ENCODE results near the gene WDR33.
A peak's percentile ranks its signal among the peaks of the same experiment; 100 is the strongest.

The WDR33 gene

GRCh38 chr2:127713562-127713961 is 97.4 kb downstream of the WDR33 start:
- no peak for DNase-seq

- no peak for DNase-seq
Observed at GRCh38 chr2:127712999-127713398, 98.0 kb downstream of the WDR33 start.

GRCh38 chr2:127709336-127709735 is 101.6 kb downstream of the WDR33 start:
- DNase-seq, result no peak

- DNase-seq, result no peak
Observed at GRCh38 chr2:127707890-127708648, 102.9 kb downstream of the WDR33 start.

GRCh38 chr2:127706215-127706990 is 104.6 kb downstream of the WDR33 start:
- DNase-seq, result no peak

- DNase-seq, result no peak
Observed at GRCh38 chr2:127705391-127706065, 105.4 kb downstream of the WDR33 start.

GRCh38 chr2:127704641-127705390 is 106.2 kb downstream of the WDR33 start:
- DNase-seq, result no peak

GRCh38 chr2:127703282-127703681 is 107.7 kb downstream of the WDR33 start:
- DNase-seq, result no peak

- DNase-seq, result no peak
Observed at GRCh38 chr2:127702395-127703009, 108.5 kb downstream of the WDR33 start.

GRCh38 chr2:127701651-127702394 is 109.1 kb downstream of the WDR33 start:
- DNase-seq, result peak; percentile 49

- peak; percentile 57 for DNase-seq
Observed at GRCh38 chr2:127701193-127701650, 109.7 kb downstream of the WDR33 start, which contains the start of gene SFT2D3. SFT2D3 (plus strand) TSS chr2:127701497; CDS start chr2:127701529, 32 bp downstream.

- DNase-seq, result no peak
Observed at GRCh38 chr2:127700527-127701192, 110.3 kb downstream of the WDR33 start.

GRCh38 chr2:127698553-127699355 is 112.2 kb downstream of the WDR33 start:
- no peak for DNase-seq

GRCh38 chr2:127697482-127698180 is 113.3 kb downstream of the WDR33 start:
- no peak for DNase-seq

GRCh38 chr2:127695491-127696472 is 115.2 kb downstream of the WDR33 start:
- DNase-seq, result no peak

- no peak for DNase-seq
Observed at GRCh38 chr2:127694986-127695385, 116.0 kb downstream of the WDR33 start.

- no peak for DNase-seq
Observed at GRCh38 chr2:127690696-127691095, 120.3 kb downstream of the WDR33 start.

GRCh38 chr2:127688405-127688804 is 122.6 kb downstream of the WDR33 start:
- no peak for DNase-seq
